ENCODE data around the gene GDAP1L1. TPM values are rescaled to one million over a fixed set of nuclear protein-coding genes. Genes with fewer than 3 reads are reported as not detected.
"Not testable (repeated sequence)": the region's sequence is repeated elsewhere in the genome, so short reads cannot be mapped to it uniquely, and the experiment has no call there.

GDAP1L1 gene
- total RNA-seq, 2 donors from 2014 or later = 1.2 TPM; not detected in 1

- Histone ChIP-seq H3K9me3 (no peaks in the 10 kb centered on the region), H3K27me3 (no peaks in the 10 kb centered on the region), H3K4me3 (peak overlapping the region; percentile 30 to 47), H3K27ac (no peak overlapping the region), H3K36me3 (no peaks in the 10 kb centered on the region), H3K4me1 (peaks cover 0 to 8% of the 10 kb centered on the region in 2 donors)
- DNase-seq (ENCODE audit: low spot score) = no peak
- no peak for TF ChIP-seq CTCF (IDR thresholded peaks at IDR 0.05)
Observed at GRCh38 chr20:44326391-44327159, 79.5 kb downstream of the GDAP1L1 start.

- H3K27ac ChIP-seq; H3K36me3 ChIP-seq; H3K4me1 ChIP-seq; DNase-seq (ENCODE audit: low spot score); H3K9me3 ChIP-seq; H3K4me3 ChIP-seq; H3K27me3 ChIP-seq: not testable (repeated sequence)
Observed at GRCh38 chr20:44327748-44328147, 80.6 kb downstream of the GDAP1L1 start.

- Histone ChIP-seq H3K4me1 (peaks cover 0 to 8% of the 10 kb centered on the region in 2 donors), H3K27me3 (no peaks in the 10 kb centered on the region), H3K36me3 (no peaks in the 10 kb centered on the region), H3K4me3 (no peak overlapping the region), H3K27ac (no peak overlapping the region), H3K9me3 (no peaks in the 10 kb centered on the region)
- no peak for DNase-seq (ENCODE audit: low spot score)
- no peak for TF ChIP-seq CTCF (IDR thresholded peaks at IDR 0.05)
Observed at GRCh38 chr20:44328428-44328827, 81.3 kb downstream of the GDAP1L1 start.

Other genes with a start within 250 kb of the GDAP1L1 start
- gene JPH2, start 60.1 kb upstream of the GDAP1L1 start, total RNA-seq = 100 to 1,000 TPM; 131 to 168 TPM
- gene OSER1, start 36.5 kb upstream of the GDAP1L1 start, total RNA-seq = 10 to 100 TPM; 30.8 to 31.1 TPM
- 100 to 1,000 TPM in 1 of 2 donors, 10 to 100 TPM in 1; 87.1 to 143 TPM for gene FITM2, start 63.9 kb downstream of the GDAP1L1 start, total RNA-seq
- gene R3HDML, start 89.7 kb downstream of the GDAP1L1 start, total RNA-seq = not detected
- not detected for gene HNF4A, start 108.4 kb downstream of the GDAP1L1 start, total RNA-seq
- 1 to 10 TPM; 3.6 to 6.0 TPM for gene TTPAL, start 228.6 kb downstream of the GDAP1L1 start, total RNA-seq

Data from right atrium auricular region (tissue), 2 donors.